Measurements from ENCODE around the gene MAGEC3. TPM values are rescaled to one million over a fixed set of nuclear protein-coding genes. Genes with fewer than 3 reads are reported as not detected.

MAGEC3 gene
- polyA plus RNA-seq, 4 donors = 0.15 to 0.45 (median 0.29) TPM; not detected in 1

DNA sequence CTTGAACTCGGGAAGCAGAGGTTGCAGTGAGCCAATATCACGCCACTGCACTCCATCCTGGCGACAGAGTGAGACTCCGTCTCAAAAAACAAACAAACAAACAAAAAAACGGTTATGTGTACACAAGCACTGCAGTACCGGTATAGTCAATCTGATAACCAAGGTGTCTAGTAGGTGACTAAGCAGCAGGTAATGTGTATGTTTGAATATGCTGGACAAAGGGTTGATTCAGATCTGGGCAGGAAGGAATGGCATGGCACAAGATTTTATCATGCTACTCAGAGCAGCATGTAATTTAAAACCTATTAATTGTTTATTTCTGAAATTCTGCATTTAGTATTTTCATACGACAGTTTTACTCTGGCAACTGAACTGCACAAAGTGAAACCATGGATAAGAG lies 107.3 kb downstream of the MAGEC3 start:
- no peak for DNase-seq (ENCODE audit: low read depth in 4 of 4, low spot score in 3 of 4)

DNA sequence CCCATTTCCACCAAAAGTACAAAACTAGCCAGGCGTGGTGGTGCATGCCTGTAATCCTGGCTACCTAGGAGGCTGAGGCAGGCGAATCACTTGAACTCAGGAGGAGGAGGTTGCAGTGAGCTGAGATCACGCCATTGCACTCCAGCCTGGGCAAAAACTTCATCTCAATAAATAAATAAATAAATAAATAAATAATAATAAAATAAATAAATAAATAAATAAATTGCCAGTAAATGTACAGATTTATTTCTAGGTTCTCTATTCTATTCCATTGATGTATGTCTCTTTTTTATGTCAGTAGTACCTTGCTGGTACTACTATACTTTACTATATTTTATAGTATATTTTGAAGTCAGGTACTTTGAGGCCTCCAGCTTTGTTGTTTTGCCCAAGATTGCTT lies 109.2 kb downstream of the MAGEC3 start:
- DNase-seq (ENCODE audit: low read depth in 4 of 4, low spot score in 3 of 4) = no peak

Other genes with a start within 250 kb of the MAGEC3 start
- gene SPANXA2, start 248.6 kb upstream of the MAGEC3 start, polyA plus RNA-seq (ENCODE audit: insufficient read length in 4 of 4) = not detected
- gene SPANXD, start 139.6 kb upstream of the MAGEC3 start, polyA plus RNA-seq (ENCODE audit: insufficient read length in 4 of 4) = under 1 TPM in 1 of 4 donors, not detected in 3; 0.09 TPM
- not detected for gene MAGEC1, start 65.6 kb downstream of the MAGEC3 start, polyA plus RNA-seq (ENCODE audit: insufficient read length in 4 of 4)

Measured in right renal pelvis (tissue), 4 donors.